IgD-negative memory B cell (primary cell): ENCODE measurements around the gene SLC4A1. TPM values are rescaled to one million over a fixed set of nuclear protein-coding genes. Genes with fewer than 3 reads are reported as not detected.

Source experiments
- H3K27ac Mint-ChIP-seq, 3 donors: one replicate each; pipeline ENCODE4 v1.8.0; 2020 to 2022; ENCODE audit warnings: mild to moderate bottlenecking in 3 of 3, mixed read lengths in 3 of 3, moderate library complexity in 1 of 3
- H3K27me3 Mint-ChIP-seq: one replicate; pipeline ENCODE4 v1.8.0; 2021; ENCODE audit warnings: mixed read lengths
- H3K36me3 Mint-ChIP-seq: one replicate; pipeline ENCODE4 v1.8.0; 2020; ENCODE audit warnings: mild to moderate bottlenecking, mixed read lengths
- H3K4me1 Mint-ChIP-seq, 3 donors: one replicate each; pipeline ENCODE4 v1.8.0; 2020 to 2022; ENCODE audit warnings: mixed read lengths in 3 of 3, mild to moderate bottlenecking in 1 of 3
- H3K4me3 Mint-ChIP-seq, 4 donors: one replicate each; pipeline ENCODE4 v1.8.0; 2020 to 2022; ENCODE audit warnings: mild to moderate bottlenecking in 4 of 4, mixed read lengths in 4 of 4, moderate library complexity in 3 of 4
- H3K9me3 Mint-ChIP-seq, 3 donors: one replicate each; pipeline ENCODE4 v1.8.0; 2020 to 2021; ENCODE audit warnings: mixed read lengths in 3 of 3, mild to moderate bottlenecking in 1 of 3
- polyA plus RNA-seq: library from polyadenylated mRNA; unstranded; fragments of 300-500 nt; fragmentation: Illumina TruSeq; gene quantifications from one replicate; pipeline ENCODE4 v1.2.3, GENCODE V29; 2021

SLC4A1 gene
- polyA plus RNA-seq, 1 donor from 2014 or later = not detected

- peak overlapping the region in 1 of 3 donors; percentile 88 for H3K27ac Mint-ChIP-seq
- peaks cover 26 to 32% (median 29%) of the 10 kb centered on the region in 3 donors for H3K4me1 Mint-ChIP-seq
- no peaks in the 10 kb centered on the region for H3K27me3 Mint-ChIP-seq
- H3K36me3 Mint-ChIP-seq = peaks cover 4% of the 10 kb centered on the region
- H3K4me3 Mint-ChIP-seq = peak overlapping the region; percentile 52 to 86 (median 76)
- no peaks in the 10 kb centered on the region for H3K9me3 Mint-ChIP-seq
These were observed 65.2 kb downstream of the SLC4A1 start for GRCh38 chr17:44202756-44203155.

- peaks cover 5% of the 10 kb centered on the region for H3K36me3 Mint-ChIP-seq
- no peaks in the 10 kb centered on the region for H3K9me3 Mint-ChIP-seq
- peak overlapping the region; percentile 78 to 93 (median 88) for H3K27ac Mint-ChIP-seq
- H3K4me1 Mint-ChIP-seq = peaks cover 27 to 38% (median 31%) of the 10 kb centered on the region in 3 donors
- H3K4me3 Mint-ChIP-seq = peak overlapping the region; percentile 82 to 96 (median 89)
- H3K27me3 Mint-ChIP-seq = no peaks in the 10 kb centered on the region
These were observed 67.3 kb downstream of the SLC4A1 start for GRCh38 chr17:44200478-44201155.

- no peaks in the 10 kb centered on the region for H3K27me3 Mint-ChIP-seq
- no peaks in the 10 kb centered on the region for H3K9me3 Mint-ChIP-seq
- peak within 1 kb of the TSS; percentile 84 to 96 (median 94) for H3K4me3 Mint-ChIP-seq
- peaks cover 6% of the 10 kb centered on the region for H3K36me3 Mint-ChIP-seq
- peaks cover 27 to 38% (median 31%) of the 10 kb centered on the region in 3 donors for H3K4me1 Mint-ChIP-seq
- H3K27ac Mint-ChIP-seq = peak within 1 kb of the TSS; percentile 78 to 93 (median 89)
These were observed 68.1 kb downstream of the SLC4A1 start, which contains the start of gene ATXN7L3 for GRCh38 chr17:44199553-44200477. ATXN7L3 (minus strand) TSS chr17:44199884; CDS start chr17:44198070, 1,814 bp downstream.

- peaks cover 25 to 36% (median 30%) of the 10 kb centered on the region in 3 donors for H3K4me1 Mint-ChIP-seq
These were observed 69.0 kb downstream of the SLC4A1 start for GRCh38 chr17:44198721-44199552.

More at GRCh38 chr17:44198721-44199552, 69.0 kb downstream of the SLC4A1 start:
- Mint-ChIP-seq H3K9me3 (no peaks in the 10 kb centered on the region), H3K36me3 (peaks cover 6% of the 10 kb centered on the region), H3K27ac (peak overlapping the region; percentile 78 to 89 (median 88)), H3K27me3 (no peaks in the 10 kb centered on the region), H3K4me3 (peak overlapping the region; percentile 84 to 96 (median 94))

Other genes with a start within 250 kb of the SLC4A1 start
- 73.4 TPM for gene LSM12, start 201.5 kb downstream of the SLC4A1 start, polyA plus RNA-seq
- 22.5 TPM for gene G6PC3, start 197.4 kb downstream of the SLC4A1 start, polyA plus RNA-seq
- gene HDAC5, start 144.5 kb downstream of the SLC4A1 start, polyA plus RNA-seq = 49.5 TPM
- 0.24 TPM for gene HROB, start 126.2 kb downstream of the SLC4A1 start, polyA plus RNA-seq
- gene ASB16, start 97.4 kb downstream of the SLC4A1 start, polyA plus RNA-seq = not detected
- gene TMUB2, start 81.2 kb downstream of the SLC4A1 start, polyA plus RNA-seq = 43.0 TPM
- gene ATXN7L3, start 68.3 kb downstream of the SLC4A1 start, polyA plus RNA-seq = 15.4 TPM
- gene UBTF, start 48.5 kb downstream of the SLC4A1 start, polyA plus RNA-seq = 74.3 TPM
- not detected for gene RUNDC3A, start 40.5 kb upstream of the SLC4A1 start, polyA plus RNA-seq
- 135 TPM for gene SLC25A39, start 56.7 kb upstream of the SLC4A1 start, polyA plus RNA-seq
- 219 TPM for gene GRN, start 77.2 kb upstream of the SLC4A1 start, polyA plus RNA-seq
- 0.06 TPM for gene FAM171A2, start 95.7 kb upstream of the SLC4A1 start, polyA plus RNA-seq
- gene ITGA2B, start 121.5 kb upstream of the SLC4A1 start, polyA plus RNA-seq = 3.0 TPM
- 66.3 TPM for gene GPATCH8, start 235.3 kb upstream of the SLC4A1 start, polyA plus RNA-seq